ENCODE measurements around the gene CCL4L2.
"Not testable (repeated sequence)": the region's sequence is repeated elsewhere in the genome, so short reads cannot be mapped to it uniquely, and the experiment has no call there.

DNA sequence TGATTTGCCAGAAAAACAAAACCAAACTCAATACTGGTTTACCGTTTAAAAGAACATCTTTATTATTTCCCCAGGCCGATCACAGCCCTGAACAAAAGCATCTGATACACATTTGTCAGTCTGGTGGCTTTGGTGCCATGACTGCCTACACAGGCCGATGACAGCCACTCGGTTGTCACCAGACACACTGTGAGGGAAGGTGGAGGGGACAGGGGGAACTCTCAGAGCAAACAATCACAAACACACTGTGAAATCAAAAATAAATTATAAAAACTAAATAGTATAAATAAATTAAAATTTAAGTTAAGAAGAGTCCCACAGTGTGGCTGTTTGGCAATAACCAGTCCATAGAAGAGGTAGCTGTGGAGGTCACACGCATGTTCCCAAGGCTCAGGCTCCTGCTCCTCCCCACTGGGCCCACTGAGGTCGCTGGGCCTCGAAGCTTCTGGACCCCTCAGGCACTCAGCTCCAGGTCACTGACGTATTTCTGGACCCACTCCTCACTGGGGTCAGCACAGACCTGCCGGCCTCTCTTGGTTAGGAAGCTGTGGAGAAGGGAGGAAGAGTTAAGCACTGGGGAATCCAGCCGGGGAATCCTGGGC, 15.9 kb upstream of the CCL4L2 start:
- TF ChIP-seq, protein P1, sequence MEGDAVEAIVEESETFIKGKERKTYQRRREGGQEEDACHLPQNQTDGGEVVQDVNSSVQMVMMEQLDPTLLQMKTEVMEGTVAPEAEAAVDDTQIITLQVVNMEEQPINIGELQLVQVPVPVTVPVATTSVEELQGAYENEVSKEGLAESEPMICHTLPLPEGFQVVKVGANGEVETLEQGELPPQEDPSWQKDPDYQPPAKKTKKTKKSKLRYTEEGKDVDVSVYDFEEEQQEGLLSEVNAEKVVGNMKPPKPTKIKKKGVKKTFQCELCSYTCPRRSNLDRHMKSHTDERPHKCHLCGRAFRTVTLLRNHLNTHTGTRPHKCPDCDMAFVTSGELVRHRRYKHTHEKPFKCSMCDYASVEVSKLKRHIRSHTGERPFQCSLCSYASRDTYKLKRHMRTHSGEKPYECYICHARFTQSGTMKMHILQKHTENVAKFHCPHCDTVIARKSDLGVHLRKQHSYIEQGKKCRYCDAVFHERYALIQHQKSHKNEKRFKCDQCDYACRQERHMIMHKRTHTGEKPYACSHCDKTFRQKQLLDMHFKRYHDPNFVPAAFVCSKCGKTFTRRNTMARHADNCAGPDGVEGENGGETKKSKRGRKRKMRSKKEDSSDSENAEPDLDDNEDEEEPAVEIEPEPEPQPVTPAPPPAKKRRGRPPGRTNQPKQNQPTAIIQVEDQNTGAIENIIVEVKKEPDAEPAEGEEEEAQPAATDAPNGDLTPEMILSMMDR (IDR thresholded peaks at IDR 0.05): not testable (repeated sequence)
- not testable (repeated sequence) for TF ChIP-seq POLR2A (IDR thresholded peaks at IDR 0.05)
